Kidney glomerular epithelial cell (primary cell): ENCODE measurements around the gene QSOX1.
A peak's percentile ranks its signal among the peaks of the same experiment; 100 is the strongest.

ENCODE experiments used
- DNase-seq: peaks from one replicate; lab custom pipeline; 2025; lab: John Stamatoyannopoulos, UW

The QSOX1 gene

DNA sequence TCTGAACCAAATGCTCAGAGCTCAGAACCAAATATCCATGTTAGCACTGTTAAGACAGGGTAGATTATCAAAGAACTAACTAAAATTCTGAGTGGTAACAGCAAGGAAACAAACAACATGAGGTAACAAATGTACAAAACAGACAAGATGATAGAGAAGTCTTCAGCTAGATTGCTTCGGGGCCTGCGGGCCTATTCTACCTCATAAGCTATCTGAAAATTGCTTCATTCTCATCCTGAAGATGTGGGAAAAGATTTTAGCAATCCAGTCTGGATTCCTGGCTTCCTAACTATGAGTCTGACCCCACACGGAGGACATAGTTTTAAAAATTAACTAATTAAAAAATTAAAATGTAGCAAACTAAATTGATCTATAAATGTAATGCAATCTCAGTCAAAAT, 9.2 kb upstream of the QSOX1 start:
- DNase-seq = no peak

DNA sequence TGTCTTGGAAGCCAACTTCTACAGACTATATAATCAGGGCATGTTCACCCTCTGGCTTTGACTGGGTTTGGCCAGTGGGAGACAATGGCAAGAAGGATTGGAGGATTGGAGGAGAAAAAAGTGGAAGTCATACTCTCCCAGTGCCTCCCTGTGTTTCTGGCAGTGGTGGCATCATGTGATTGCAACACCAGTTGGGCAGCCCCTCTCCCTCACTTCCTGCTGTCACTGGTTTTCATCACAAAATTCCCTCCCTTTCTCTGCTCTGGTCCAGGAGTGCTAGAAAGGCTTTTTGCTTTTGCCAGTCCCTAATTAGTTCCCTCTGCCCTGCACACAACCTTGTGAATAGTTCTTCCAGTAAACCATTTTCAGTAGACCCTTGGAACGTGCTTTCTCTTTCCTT, 3.7 kb upstream of the QSOX1 start:
- DNase-seq = no peak

DNA sequence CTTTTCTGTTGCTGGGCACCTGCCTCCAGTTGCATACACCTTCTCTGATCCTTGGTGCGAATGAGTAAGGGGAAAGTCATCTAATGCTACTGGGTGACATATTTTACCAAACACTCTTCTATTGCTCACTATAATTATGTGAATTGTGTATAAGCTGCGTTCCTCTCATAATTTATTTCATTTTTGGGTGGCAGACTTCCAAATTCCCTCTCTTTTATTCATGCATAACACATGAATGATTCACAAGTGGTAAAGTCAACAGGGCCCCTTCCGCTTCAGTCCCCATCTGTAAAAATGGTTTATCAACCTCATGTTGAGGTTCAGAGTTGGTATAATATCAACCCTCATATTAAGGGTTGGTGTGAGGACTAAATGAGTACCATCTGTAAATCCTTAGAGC, 3.2 kb upstream of the QSOX1 start:
- peak; percentile 34 for DNase-seq

DNA sequence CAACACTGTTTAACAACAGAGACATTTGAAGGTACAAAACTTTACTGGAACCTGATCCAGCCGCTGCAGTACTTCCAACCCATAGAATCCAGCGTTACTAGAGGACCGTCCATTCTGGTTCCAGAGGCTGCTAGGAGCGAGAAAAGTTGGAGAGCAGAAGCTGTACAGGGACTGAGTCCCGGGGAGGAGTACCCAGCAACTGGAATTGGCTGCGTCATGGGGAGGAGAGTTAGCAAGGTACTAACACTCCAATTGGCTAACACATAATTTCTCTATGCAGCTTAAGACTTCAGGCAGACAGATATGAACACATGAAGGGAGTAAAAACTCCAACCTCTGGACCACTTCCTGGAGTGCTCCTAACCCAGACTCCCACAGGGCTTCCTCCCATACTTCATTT, 2.1 kb upstream of the QSOX1 start:
- DNase-seq = no peak

DNA sequence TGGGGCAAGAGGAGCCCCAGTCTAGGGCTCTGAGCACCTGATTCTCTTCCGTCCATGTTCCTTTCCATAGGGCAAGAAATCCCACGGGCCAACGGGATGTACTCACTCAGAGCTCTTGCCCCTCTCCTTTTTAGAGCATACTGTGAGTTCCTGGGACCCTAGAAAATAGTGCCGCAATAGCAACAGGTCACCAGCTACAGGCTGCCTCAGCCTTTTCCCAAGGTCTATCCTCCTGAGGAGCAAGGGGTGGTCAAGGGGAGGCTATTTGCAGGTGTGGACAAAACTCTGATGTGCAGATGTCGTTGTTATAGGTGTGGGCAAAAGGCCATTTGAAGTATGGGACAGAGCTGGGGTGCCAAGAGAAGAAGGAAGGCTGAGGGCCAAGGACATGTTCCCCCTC, 1.6 kb upstream of the QSOX1 start:
- no peak for DNase-seq

DNA sequence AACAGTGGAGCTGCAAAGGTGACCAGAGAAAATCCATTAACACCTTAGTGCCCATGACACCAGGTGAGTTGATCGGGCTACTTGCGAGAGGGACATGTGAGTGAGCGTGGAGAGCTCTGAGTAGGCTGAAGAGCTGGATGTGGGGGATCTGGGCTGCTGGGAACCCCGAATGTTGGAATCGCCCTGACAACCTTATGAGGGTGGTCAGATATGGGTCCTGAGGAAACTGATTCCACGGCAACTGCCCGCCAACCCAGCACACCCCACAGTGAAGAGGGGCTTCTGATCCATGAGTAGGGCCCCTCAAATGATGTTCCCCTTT, 705 bp upstream of the QSOX1 start:
- DNase-seq = no peak

DNA sequence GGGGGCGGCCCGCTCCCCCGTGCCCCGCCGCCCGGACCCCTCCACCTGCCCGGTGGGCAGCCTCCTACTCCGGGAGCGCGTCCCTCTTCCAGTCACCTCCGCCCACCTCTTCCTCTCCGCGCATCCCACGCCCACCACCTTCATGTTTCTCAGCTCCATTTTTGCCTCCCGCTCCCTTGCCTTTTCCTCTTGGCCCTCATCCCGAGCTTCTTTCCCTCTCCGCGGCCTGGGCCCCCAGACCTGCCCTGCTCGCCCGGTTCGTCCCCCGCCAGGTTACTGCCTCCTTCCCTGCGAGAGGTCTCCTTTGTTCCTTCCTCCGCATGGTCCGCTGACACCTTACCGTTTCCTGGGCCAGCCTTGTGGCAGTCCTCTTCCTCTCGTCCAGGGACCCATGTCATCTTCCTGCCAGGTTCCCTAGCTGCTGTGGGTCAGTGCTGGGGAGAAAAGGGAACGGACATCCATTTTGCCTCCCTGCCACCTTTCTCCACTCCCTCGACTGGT, 563 bp downstream of the QSOX1 start:
- DNase-seq = peak; percentile 23

DNA sequence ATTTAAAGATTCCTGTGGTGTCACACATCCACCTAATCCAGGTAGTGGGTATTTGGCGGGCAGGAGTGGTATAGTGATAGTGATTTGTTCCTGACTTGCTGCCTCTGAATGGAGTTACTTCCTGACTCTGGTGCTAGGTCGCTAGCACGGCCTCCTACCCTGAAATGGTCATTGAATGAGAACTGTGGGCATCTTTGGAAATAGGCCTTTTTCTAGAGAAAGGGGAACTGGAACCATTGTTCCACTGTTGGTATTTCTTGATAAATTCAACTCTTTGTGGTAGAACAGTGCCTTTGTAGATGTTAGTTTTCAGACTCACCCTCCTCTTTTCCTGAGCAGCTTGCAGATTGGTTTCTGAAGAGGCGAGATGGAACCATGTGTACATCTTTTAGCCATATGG, 1.5 kb downstream of the QSOX1 start:
- DNase-seq = peak; percentile 48

DNA sequence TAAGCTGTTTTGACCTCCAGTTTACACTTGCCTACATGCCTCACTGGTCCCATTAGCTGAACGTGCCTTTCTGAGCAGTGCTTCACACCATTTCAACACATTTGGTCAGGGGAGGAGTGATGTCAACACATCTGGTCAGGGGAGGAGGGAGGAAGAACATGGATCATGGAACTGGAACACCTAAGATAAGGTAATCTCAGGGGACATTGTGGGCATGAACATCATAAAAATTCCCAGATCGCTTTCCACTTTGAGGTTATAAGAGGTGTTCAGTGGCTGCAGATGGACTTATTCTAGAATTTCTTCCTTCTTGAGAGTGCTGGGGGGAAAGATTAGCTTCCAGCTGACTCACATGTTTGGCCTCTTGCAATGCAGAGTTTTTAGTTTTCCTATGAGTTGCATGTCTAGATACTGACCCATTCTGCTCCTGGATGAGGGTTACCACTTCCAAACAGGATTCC, 2.0 kb downstream of the QSOX1 start:
- DNase-seq = peak; percentile 49

DNA sequence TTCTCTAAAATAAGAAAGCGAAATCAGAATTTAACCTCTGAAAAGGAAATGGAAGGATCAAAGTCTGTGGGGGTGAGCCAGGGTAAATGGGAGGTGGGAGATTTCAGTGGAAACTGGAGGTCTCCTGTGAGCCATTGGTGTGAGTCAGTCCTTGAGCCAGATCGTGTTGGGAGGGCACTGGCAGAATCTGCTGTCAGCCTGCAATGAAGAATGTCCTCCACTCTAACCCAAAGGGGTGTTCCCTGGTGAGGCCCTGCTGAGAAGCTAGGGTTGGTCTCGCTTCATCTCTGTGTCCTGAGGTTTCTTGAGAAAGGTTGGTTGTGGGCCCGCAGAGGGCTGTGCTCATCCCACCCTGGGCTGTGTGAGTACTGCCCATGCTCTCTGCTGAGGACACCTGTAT, 2.4 kb downstream of the QSOX1 start:
- no peak for DNase-seq

DNA sequence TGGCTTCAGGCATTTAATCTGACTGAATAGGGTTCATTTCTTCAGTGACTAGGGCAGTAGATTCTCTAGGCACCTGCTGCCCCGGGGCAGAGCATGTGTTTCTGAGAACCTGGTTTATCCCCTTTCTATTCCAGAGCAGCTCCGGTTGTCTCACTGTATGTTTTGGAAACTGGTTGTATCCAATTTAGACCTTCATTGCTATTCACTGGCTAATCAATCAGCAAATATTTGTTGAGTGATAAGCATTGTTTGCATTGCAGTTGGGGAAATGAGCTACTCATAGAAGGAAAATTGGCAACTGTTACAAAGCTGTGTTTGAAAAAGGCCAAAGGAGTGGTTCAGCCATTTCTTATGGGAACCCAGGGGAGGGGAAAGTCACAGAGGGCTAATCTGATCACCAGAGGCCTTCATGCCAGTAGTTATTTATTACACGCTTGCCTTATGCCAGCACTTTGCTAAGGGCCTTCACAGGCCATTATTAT, 2.9 kb downstream of the QSOX1 start:
- DNase-seq = no peak

DNA sequence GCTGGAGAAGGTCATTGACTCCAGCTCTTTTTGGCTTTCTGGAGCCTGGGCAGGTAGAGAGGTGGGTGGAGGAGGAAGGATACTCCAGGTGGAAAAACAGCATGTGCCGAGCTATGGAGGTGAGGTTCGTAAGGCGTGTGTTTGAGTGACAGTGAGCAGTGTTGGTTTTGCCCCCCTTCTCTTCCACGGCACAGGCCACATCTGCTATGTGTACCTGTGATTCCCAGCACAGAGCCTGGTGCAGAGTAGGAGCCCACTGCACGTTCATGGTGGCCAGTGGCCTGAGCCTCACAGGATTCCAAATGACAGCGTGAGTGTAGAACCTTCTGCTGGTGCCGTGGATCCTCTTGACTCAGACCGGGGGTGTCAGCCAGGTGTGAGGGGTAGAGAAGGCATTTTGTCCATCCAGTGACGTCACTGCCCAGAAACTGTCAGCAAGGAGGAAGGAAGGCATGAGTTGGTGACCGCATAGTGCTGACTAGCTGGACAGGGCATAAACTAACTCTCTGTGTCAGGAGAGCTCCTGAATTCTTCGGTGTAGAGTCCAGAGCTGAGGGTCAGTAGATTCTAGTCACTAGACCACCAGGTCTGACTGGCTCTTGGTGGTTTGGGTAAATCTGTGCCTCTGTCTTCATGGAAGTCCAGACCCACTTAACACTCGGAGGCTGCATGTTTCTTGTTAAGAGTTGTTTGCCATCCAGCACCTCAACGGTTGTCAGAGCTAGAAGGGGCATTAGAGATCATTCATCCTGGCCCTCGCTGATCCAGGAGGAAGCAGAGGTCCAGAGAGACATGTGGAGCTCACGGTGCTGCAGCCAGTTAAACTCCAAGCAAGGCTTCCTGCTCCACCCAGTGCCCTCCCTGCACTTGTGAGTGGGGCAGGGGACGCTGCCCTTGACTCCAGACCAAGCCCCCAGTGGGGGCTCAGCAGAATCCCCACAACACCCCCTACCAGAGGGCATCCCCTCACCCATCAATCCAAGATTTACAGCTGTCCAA, 3.8 kb downstream of the QSOX1 start:
- no peak for DNase-seq

DNA sequence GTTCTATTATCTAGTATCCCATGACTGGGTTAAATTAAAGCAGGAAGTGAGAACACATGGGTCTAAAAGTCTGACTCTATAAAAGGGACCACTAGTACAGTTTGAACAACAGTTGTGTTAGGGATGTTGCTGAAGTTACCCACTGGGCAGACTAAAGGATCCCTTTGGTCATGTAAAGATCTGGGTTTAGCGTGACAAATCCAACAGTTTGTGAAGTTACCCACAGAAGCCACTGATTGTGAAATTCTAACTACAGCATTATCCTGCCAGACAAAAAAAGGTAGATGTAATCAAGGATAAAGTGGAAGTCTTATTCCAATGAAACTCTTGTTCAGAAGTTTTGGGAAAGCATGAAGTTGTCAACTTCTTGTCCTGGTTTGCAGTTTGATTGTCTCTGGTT, 5.7 kb downstream of the QSOX1 start:
- DNase-seq = no peak

DNA sequence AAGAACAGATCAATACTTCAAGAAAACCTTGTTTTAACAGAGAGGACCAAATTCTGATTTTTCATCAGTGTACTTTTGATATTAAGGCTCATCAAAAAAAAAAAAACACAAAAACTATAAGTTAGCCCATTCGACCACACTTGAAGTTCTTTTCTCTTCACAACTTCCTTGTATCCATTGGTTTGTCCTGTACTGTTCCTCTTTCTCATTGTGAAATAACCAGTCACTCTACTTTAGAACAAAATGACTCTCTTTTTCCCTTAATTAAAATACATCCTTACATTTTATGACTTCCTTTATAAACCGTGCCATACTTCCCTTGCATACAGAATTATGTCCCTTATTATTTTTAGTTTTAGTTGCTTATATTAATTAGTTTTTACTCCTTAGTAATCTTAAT, 8.4 kb downstream of the QSOX1 start:
- DNase-seq = no peak

DNA sequence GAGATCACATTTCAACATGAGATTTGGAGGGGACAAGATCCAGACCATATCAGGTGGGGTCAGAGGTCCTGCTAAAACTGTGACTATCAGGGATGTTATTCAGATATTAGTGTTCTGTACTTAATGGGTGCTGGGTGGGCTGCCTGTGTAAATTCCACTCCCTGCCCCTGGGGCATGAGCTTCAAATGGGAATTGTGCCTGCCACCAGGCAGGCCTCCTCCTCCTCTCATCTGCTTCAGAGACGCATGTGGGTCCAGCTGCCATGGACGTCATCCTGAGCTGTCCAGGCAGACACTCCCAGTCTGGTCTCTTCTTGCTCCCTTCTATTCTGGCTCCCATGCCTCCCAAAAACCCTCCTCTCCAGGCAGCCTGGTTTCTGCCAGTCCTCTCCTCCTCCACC, 10.4 kb downstream of the QSOX1 start:
- no peak for DNase-seq

DNA sequence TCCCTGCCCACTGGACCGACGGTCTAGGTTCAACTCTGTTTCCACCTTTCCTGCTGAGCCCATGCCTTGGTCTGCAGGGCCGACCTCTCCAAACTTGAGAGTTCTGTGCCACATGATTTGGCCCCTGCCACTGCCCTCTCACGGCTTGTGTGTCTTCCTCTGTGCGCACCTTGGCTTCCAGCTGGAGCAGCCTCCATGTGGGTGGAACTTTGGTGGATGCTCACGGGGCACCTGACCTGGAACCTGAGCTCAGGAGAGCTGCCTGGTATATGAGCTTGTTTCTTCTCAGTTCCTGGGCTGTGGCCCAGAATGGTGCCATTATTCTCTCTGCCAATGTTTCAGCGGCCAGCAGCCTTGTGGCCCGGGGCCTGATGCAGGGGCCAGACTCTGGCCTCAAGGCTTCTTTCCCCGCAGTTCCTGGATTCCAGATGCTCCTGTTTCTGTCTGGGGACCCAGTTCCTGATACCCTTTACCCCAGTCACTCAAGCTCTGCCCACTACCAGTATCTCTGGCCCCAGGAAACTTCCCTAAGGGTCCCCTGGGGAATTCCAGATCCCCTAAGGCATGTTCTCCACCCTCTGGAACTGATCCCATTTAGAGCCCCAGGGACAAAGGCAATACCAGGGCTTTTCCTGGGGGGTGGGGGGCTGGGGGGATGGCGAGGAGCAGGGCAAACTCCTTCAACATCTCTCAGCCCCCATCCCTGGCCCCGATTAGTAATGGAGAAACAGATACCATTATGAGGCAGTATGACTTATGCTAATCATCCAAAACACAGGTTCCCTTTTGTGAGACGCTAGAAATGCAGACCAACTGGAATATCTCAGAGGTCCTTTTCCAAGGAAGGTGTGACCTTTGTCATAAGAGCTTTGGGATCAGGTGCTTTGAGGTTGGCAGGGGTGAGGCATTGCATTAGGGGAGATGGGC, 11.1 kb downstream of the QSOX1 start:
- no peak for DNase-seq

DNA sequence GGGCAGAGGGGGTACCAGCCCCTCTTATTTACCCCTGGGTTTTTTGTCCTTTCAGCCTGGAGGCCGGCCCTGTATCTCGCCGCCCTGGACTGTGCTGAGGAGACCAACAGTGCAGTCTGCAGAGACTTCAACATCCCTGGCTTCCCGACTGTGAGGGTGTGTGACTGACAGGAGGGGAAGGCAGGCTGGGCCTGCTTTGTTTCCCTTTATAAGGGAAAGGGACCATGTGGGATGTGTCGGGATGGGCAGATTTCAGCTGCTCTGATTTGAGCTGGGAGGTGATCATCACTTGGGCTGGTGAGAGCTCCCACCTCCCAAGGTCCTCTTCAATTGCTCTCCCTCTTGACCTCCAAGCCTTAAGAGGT, 11.7 kb downstream of the QSOX1 start:
- no peak for DNase-seq

DNA sequence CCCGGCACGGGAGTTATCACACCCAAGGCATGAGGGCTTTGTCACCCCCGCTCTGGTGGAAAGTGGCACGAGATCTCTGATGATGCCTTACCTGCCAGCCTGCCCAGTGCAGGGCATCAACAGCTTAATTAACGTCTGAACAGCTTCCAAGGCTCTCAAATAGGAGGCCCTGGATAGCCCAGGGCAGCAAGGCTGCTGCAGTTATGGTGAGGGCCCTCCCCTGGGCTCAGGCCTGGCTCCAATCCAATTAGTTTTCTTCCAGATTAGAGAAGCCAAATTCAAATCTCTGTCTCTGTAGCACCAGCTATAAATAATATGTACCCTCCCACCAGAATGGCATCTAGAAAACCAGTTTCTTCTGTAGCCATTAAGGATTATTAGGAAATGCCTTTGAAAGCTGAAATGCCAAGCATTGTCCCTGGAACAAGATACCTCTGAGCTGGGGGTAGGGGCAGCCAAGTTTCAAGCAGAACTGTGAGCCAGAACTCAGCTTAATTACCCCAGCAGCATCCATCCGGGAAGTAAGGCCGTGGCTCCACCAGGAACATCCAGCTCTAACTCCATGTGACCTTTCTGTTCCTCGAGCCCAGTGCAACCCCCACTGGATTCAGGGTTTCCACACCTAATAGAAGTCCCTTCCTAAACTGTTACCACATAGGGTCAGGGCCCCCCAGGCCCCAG, 12.5 kb downstream of the QSOX1 start:
- no peak for DNase-seq

DNA sequence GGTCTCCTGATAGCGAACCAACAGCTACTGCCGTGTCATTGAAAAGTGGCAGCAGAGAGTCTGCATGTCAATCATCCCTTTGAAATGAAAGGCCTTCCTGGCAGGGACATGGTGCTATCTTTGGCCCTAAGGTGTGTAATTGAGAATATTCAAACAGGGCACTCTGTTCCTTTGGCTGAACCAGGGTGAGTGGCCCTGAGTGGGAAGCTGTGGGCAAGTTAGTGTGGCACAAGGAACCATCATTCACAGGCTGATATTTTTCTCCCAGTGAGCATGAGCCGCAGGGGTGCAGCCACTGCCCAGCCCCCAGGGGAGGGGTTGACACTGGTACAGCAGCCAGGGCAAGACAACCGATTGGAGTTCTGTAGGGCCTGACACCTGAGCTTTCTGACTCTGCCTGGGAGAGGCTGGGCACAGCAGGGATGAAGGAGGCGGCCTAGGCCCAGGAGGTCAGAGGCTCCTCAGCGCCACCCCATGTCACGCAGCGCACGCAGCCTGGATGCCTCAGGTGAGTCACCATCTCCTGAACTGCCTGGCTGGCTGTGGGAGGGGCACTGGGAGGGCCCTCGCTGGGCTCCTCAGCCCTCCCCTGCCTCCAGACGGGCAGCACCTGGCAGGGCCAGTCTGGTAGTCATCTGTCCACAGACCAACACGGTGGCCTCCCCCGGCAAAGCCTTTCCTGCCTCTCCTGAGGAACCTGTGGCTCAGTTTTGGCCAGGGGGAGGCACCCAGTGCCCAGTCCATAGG, 13.2 kb downstream of the QSOX1 start:
- no peak for DNase-seq

DNA sequence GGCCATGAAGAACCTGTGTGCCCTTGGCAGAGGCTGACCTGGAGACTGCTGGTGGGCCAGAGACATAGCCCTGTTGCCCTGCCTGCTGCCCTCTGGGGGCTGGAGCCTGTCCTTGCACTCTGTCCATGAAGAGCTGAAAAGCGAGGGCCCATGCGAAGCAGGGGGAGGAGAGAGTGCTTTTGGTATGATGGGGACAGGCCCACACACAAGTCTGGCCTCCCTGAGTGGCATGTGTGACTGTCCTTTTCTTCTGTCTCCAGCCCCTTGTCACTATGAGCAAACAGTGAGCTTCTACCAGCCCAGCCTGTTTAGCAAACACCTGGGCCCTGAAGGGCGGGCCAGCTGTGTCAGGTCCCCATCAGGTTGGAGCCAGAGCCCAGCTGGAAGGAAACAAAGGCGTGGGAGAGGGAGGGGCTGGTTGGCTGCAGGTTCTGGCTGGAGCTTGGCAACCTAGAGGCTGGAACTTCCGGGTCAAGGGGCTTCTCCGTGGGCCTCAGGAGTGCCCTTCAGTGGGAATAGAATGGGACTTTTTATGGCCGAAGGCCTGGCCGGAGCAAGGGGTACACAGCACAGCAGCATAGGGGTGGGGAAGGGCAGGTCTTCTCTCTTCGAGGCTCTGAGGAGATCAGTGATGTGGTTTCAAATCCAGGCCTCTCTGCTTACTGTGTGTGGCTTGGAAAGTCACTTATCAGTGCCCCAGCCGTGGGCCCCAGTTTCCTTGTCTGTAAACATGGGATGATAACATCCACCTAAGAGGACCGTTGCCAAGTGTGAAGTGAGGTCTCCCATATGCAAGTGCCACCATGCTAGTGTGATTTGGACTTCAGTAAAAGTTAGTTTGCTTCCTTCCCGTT, 14.3 kb downstream of the QSOX1 start:
- DNase-seq = no peak
